IPS DF 6.9 (cell line): ENCODE results near the gene CFAP119.

ENCODE experiments used
- DNase-seq: peaks from one replicate; pipeline ENCODE4 v3.0.0-alpha.2; 2013; ENCODE audit warnings: low read depth, low spot score
- H3K27ac ChIP-seq: one replicate; pipeline ENCODE4 v1.5.1; 2013; ENCODE audit warnings: low read length, control low read depth
- H3K27me3 ChIP-seq: 2 replicates; pipeline ENCODE4 v1.6.1; 2013; ENCODE audit warnings: mild to moderate bottlenecking, low read length; ENCODE audit not compliant: control insufficient read depth, insufficient read depth
- H3K36me3 ChIP-seq: 2 replicates; pipeline ENCODE4 v1.6.1; 2013; ENCODE audit warnings: low read length; ENCODE audit not compliant: control insufficient read depth, insufficient read depth
- H3K4me1 ChIP-seq: 2 replicates; pipeline ENCODE4 v1.6.1; 2013; ENCODE audit warnings: low read length; ENCODE audit not compliant: control insufficient read depth, insufficient read depth
- H3K4me3 ChIP-seq: 2 replicates; pipeline ENCODE4 v1.5.1; 2013; ENCODE audit warnings: mild to moderate bottlenecking, low read length
- H3K9me3 ChIP-seq: 2 replicates; pipeline ENCODE4 v1.6.1; 2013; ENCODE audit warnings: low read length, inconsistent platforms; ENCODE audit not compliant: control insufficient read depth, insufficient read depth
- WGBS: extraction: QIAGEN DNeasy Blood & Tissue Kit; methylation state at CpG from one replicate; pipeline ENCODE4 v1.1.7; 2013; ENCODE audit warnings: mixed read lengths, missing lambda C conversion rate; ENCODE audit not compliant: insufficient read length, insufficient coverage; 5-methylcytosine and 5-hydroxymethylcytosine counted together

Gene CFAP119

GRCh38 chr16:30748634-30749445 lies 13.0 kb downstream of the CFAP119 start:
- WGBS, result no CpG with 5 or more reads among the region's 36 CpGs
- no peaks in the 10 kb centered on the region for H3K9me3 ChIP-seq
- H3K36me3 ChIP-seq, result peaks cover 11% of the 10 kb centered on the region
- DNase-seq, result no peak
- no peaks in the 10 kb centered on the region for H3K4me1 ChIP-seq
- no peak overlapping the region for H3K27ac ChIP-seq
- no peaks in the 10 kb centered on the region for H3K27me3 ChIP-seq
- H3K4me3 ChIP-seq, result peak overlapping the region; percentile 55; the same call in 1 of the 2 replicates

- peak; percentile 98 for DNase-seq
- H3K4me3 ChIP-seq, result peak within 1 kb of the TSS; percentile 55; the same call in 1 of the 2 replicates
- no peaks in the 10 kb centered on the region for H3K27me3 ChIP-seq
- H3K27ac ChIP-seq, result no peak within 1 kb of the TSS
- no peaks in the 10 kb centered on the region for H3K4me1 ChIP-seq
- WGBS, result no CpG with 5 or more reads among the region's 60 CpGs
- peaks cover 14% of the 10 kb centered on the region for H3K36me3 ChIP-seq
- H3K9me3 ChIP-seq, result no peaks in the 10 kb centered on the region
Observed at GRCh38 chr16:30747799-30748633, 13.8 kb downstream of the CFAP119 start, which contains the start of gene PHKG2. PHKG2 (plus strand) TSS chr16:30748425; CDS start chr16:30748821, 396 bp downstream.

- no peak for DNase-seq
- Histone ChIP-seq H3K27ac (no peak overlapping the region), H3K4me1 (no peaks in the 10 kb centered on the region), H3K27me3 (no peaks in the 10 kb centered on the region), H3K4me3 (no peak overlapping the region), H3K9me3 (no peaks in the 10 kb centered on the region), H3K36me3 (peaks cover 14% of the 10 kb centered on the region)
- no CpG with 5 or more reads among the region's 3 CpGs for WGBS
Observed at GRCh38 chr16:30747331-30747730, 14.5 kb downstream of the CFAP119 start.

- no peaks in the 10 kb centered on the region for H3K27me3 ChIP-seq
- H3K4me3 ChIP-seq, result no peak overlapping the region
- peaks cover 14% of the 10 kb centered on the region for H3K36me3 ChIP-seq
- WGBS, result no CpG with 5 or more reads among the region's 9 CpGs
- no peaks in the 10 kb centered on the region for H3K9me3 ChIP-seq
- no peak for DNase-seq
- H3K4me1 ChIP-seq, result 0 out of 2 replicates have a peak, but pooled peaks cover under 1% of the 10 kb centered on the region
- no peak overlapping the region for H3K27ac ChIP-seq
Observed at GRCh38 chr16:30746638-30747175, 15.2 kb downstream of the CFAP119 start.

GRCh38 chr16:30745082-30745481 lies 16.8 kb downstream of the CFAP119 start:
- peaks cover 5% of the 10 kb centered on the region for H3K4me1 ChIP-seq
- no peak overlapping the region for H3K4me3 ChIP-seq
- no peak for DNase-seq
- H3K27ac ChIP-seq, result no peak overlapping the region
- no peaks in the 10 kb centered on the region for H3K9me3 ChIP-seq
- no CpG with 5 or more reads among the region's 2 CpGs for WGBS
- H3K27me3 ChIP-seq, result no peaks in the 10 kb centered on the region
- H3K36me3 ChIP-seq, result 0 out of 2 replicates have a peak, but pooled peaks cover 4% of the 10 kb centered on the region

GRCh38 chr16:30744183-30744582 lies 17.7 kb downstream of the CFAP119 start:
- no peak overlapping the region for H3K4me3 ChIP-seq

GRCh38 chr16:30743716-30744115 lies 18.1 kb downstream of the CFAP119 start:
- no peak overlapping the region for H3K4me3 ChIP-seq
- peaks cover 7% of the 10 kb centered on the region; the same call in 1 of the 2 replicates for H3K36me3 ChIP-seq
- WGBS, result no CpG with 5 or more reads among the region's 11 CpGs
- DNase-seq, result no peak
- peaks cover 6% of the 10 kb centered on the region for H3K4me1 ChIP-seq
- no peak overlapping the region for H3K27ac ChIP-seq
- H3K27me3 ChIP-seq, result no peaks in the 10 kb centered on the region
- no peaks in the 10 kb centered on the region for H3K9me3 ChIP-seq

More at GRCh38 chr16:30744183-30744582, 17.7 kb downstream of the CFAP119 start:
- Histone ChIP-seq H3K27me3 (no peaks in the 10 kb centered on the region), H3K9me3 (no peaks in the 10 kb centered on the region), H3K36me3 (peaks cover 4% of the 10 kb centered on the region; the same call in 1 of the 2 replicates), H3K4me1 (peaks cover 6% of the 10 kb centered on the region), H3K27ac (no peak overlapping the region)
- WGBS, result no CpG with 5 or more reads among the region's 2 CpGs
- no peak for DNase-seq

GRCh38 chr16:30741461-30741914 lies 20.4 kb downstream of the CFAP119 start:
- H3K27me3 ChIP-seq, result no peaks in the 10 kb centered on the region
- WGBS, result no CpG with 5 or more reads among the region's 6 CpGs
- peaks cover 29% of the 10 kb centered on the region for H3K36me3 ChIP-seq
- peaks cover 6% of the 10 kb centered on the region for H3K4me1 ChIP-seq
- no peak overlapping the region for H3K27ac ChIP-seq
- H3K9me3 ChIP-seq, result no peaks in the 10 kb centered on the region
- H3K4me3 ChIP-seq, result no peak overlapping the region
- DNase-seq, result no peak

- Histone ChIP-seq H3K4me1 (peaks cover 6% of the 10 kb centered on the region), H3K9me3 (no peaks in the 10 kb centered on the region), H3K36me3 (peaks cover 34% of the 10 kb centered on the region), H3K27ac (no peak overlapping the region), H3K4me3 (no peak overlapping the region), H3K27me3 (no peaks in the 10 kb centered on the region)
- WGBS, result no CpG with 5 or more reads among the region's 8 CpGs
- DNase-seq, result no peak
Observed at GRCh38 chr16:30740364-30741251, 21.3 kb downstream of the CFAP119 start.
